Hepatocyte (in vitro differentiated cells): ENCODE results near the gene AHNAK.

Source experiments
- CTCF ChIP-seq: fragments of 200-600 bp; sonication (generic); IDR thresholded peaks from 2 replicates; pipeline ENCODE4 v1.5.1; 2016; ENCODE audit warnings: antibody characterized with exemption, mild to moderate bottlenecking; ENCODE audit not compliant: poor library complexity
- EZH2 ChIP-seq: fragments of 200-600 bp; sonication (generic); IDR thresholded peaks from 2 replicates; pipeline ENCODE4 v1.6.1; 2016; ENCODE audit warnings: antibody characterized with exemption, mild to moderate bottlenecking, borderline replicate concordance

GRCh38 chr11:62477927-62478326 is 68.7 kb downstream of the AHNAK start:
- no peak for TF ChIP-seq CTCF
- no peak for TF ChIP-seq EZH2
